Keratinocyte (primary cell): ENCODE data around the gene DCST1.

Experiments
- CTCF ChIP-seq, 3 experiments: IDR thresholded peaks in 1 of 3; conservative IDR thresholded peaks in 1 of 3; optimal IDR thresholded peaks in 1 of 3; 2 replicates in 2 of 3; 3 replicates in 1 of 3; pipeline versions ENCODE3 to v1.5.1; 2011; ENCODE audit warnings: low read length in 3 of 3, mild to moderate bottlenecking in 3 of 3, moderate library complexity in 2 of 3, control low read depth in 1 of 3, inconsistent platforms in 1 of 3; ENCODE audit not compliant: insufficient read depth in 2 of 3; ENCODE audit errors: extremely low read depth in 1 of 3
- EZH2 ChIP-seq: IDR thresholded peaks from one replicate; pipeline ENCODE4 v1.6.1; 2012; ENCODE audit warnings: inconsistent platforms, mild to moderate bottlenecking, low read length, moderate library complexity

GRCh38 chr1:155072531-155073289 is 39.1 kb downstream of the DCST1 start:
- no peak for TF ChIP-seq CTCF (optimal IDR thresholded peaks at IDR 0.05 in 1 of 3, IDR thresholded peaks at IDR 0.05 in 1 of 3, conservative IDR thresholded peaks at IDR 0.05 in 1 of 3; ENCODE audit: extremely low read depth in 1 of 3, insufficient read depth in 2 of 3, low read length in 3 of 3)
- TF ChIP-seq EZH2 = no peak
